Frontal cortex (tissue), 4 donors: Measurements from ENCODE around the gene CTPS1. TPM values are rescaled to one million over a fixed set of nuclear protein-coding genes. Genes with fewer than 3 reads are reported as not detected.
A peak's percentile ranks its signal among the peaks of the same experiment; 100 is the strongest.

Experiments
- DNase-seq, 2 donors: peaks; one replicate each; pipeline ENCODE4 v3.0.0; 2012; ENCODE audit warnings: low spot score in 2 of 2
- FAIRE-seq: peaks from 2 replicates; lab custom pipeline; 2012; peaks lifted over from hg19 to GRCh38; lab: Jason Lieb, UNC
- total RNA-seq: library from RNA; depleted of rRNA; stranded (reverse); fragments of >200 nt; gene quantifications from one replicate; pipeline ENCODE4 v1.2.3, GENCODE V29; 2014
- donor health status: control.
- donor health status: control.
- donor health status: control.

Gene CTPS1
- 14.7 TPM for total RNA-seq

- no peak for FAIRE-seq
These were observed at the start of gene CTPS1 for GRCh38 chr1:40979241-40980067. Gene CTPS1 (plus strand): TSS chr1:40979696. CDS start chr1:40983291, 3,595 bp downstream.

GRCh38 chr1:40930174-40930964, 49.1 kb upstream of the CTPS1 start:
- DNase-seq, result no peak
- no peak for FAIRE-seq

More at GRCh38 chr1:40979241-40980067, at the start of gene CTPS1:
- DNase-seq, result peak; percentile 99 to 100

- no peak for FAIRE-seq
- no peak for DNase-seq
These were observed 47.9 kb upstream of the CTPS1 start for GRCh38 chr1:40931601-40932000.

- no peak for DNase-seq
- no peak for FAIRE-seq
These were observed 47.5 kb upstream of the CTPS1 start for GRCh38 chr1:40932006-40932405.

- DNase-seq (no peak), FAIRE-seq (no peak)
These were observed 42.6 kb upstream of the CTPS1 start for GRCh38 chr1:40936931-40937339.

- no peak for DNase-seq
- no peak for FAIRE-seq
These were observed 41.1 kb upstream of the CTPS1 start for GRCh38 chr1:40938393-40938792.

GRCh38 chr1:40939320-40940059, 40.0 kb upstream of the CTPS1 start:
- FAIRE-seq, result no peak
- no peak for DNase-seq

GRCh38 chr1:40944326-40944725, 35.2 kb upstream of the CTPS1 start:
- no peak for DNase-seq
- no peak for FAIRE-seq

GRCh38 chr1:40944841-40945430, 34.6 kb upstream of the CTPS1 start:
- DNase-seq (no peak), FAIRE-seq (no peak)

- FAIRE-seq, result no peak
These were observed 34.0 kb upstream of the CTPS1 start for GRCh38 chr1:40945491-40945973.

GRCh38 chr1:40948741-40949443, 30.6 kb upstream of the CTPS1 start:
- DNase-seq, result peak; percentile 27 to 34

More at GRCh38 chr1:40945491-40945973, 34.0 kb upstream of the CTPS1 start:
- no peak for DNase-seq

GRCh38 chr1:40949563-40949962, 29.9 kb upstream of the CTPS1 start:
- FAIRE-seq (no peak), DNase-seq (no peak)

More at GRCh38 chr1:40948741-40949443, 30.6 kb upstream of the CTPS1 start:
- no peak for FAIRE-seq

- FAIRE-seq (no peak), DNase-seq (peak; percentile 51 to 79)
These were observed 27.4 kb upstream of the CTPS1 start for GRCh38 chr1:40951943-40952743.

GRCh38 chr1:40952744-40953315, 26.7 kb upstream of the CTPS1 start:
- DNase-seq (no peak), FAIRE-seq (no peak)

GRCh38 chr1:40954626-40955025, 24.9 kb upstream of the CTPS1 start:
- DNase-seq (no peak), FAIRE-seq (no peak)

- DNase-seq, result no peak
- FAIRE-seq, result no peak
These were observed 24.2 kb upstream of the CTPS1 start for GRCh38 chr1:40955266-40955665.

GRCh38 chr1:40956407-40956806, 23.1 kb upstream of the CTPS1 start:
- FAIRE-seq (no peak), DNase-seq (no peak)

GRCh38 chr1:40958210-40958609, 21.3 kb upstream of the CTPS1 start:
- no peak for FAIRE-seq
- DNase-seq, result no peak
